Loucy (cell line): ENCODE results near the gene ZNF211.

ENCODE experiments used
- EZH2phosphoT487 ChIP-seq: fragments of 200-600 bp; IDR thresholded peaks from 2 replicates; pipeline ENCODE4 v1.6.1; 2018; ENCODE audit warnings: antibody characterized with exemption, mild to moderate bottlenecking, moderate library complexity, borderline replicate concordance
- TF ChIP-seq, protein P1 (sequence below): fragments of 200-600 bp; sonication (generic); conservative IDR thresholded peaks from 2 replicates; pipeline ENCODE4 v1.5.1; 2014; ENCODE audit warnings: mild to moderate bottlenecking, antibody characterized with exemption, low read length

DNA sequence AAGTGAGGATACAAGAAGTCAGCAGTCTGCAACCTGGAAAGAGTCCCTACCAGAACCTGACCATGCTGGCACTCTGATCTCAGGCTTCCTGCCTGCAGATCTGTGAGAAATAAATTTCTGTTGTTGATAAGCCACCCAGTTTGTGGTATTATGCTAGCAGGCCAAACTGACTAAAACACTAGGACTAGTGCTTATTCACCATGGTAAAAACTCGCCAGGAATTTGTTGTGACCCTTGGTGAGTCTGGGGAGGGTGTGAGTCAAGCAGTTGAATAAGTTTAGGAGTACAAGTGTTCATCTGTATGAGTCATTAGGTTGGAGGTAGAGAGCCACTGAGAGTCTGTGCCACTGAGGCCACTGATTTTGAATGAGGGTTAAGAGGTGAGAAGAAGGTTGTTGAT, 45.4 kb upstream of the ZNF211 start:
- TF ChIP-seq EZH2phosphoT487: no peak
- TF ChIP-seq, protein P1, sequence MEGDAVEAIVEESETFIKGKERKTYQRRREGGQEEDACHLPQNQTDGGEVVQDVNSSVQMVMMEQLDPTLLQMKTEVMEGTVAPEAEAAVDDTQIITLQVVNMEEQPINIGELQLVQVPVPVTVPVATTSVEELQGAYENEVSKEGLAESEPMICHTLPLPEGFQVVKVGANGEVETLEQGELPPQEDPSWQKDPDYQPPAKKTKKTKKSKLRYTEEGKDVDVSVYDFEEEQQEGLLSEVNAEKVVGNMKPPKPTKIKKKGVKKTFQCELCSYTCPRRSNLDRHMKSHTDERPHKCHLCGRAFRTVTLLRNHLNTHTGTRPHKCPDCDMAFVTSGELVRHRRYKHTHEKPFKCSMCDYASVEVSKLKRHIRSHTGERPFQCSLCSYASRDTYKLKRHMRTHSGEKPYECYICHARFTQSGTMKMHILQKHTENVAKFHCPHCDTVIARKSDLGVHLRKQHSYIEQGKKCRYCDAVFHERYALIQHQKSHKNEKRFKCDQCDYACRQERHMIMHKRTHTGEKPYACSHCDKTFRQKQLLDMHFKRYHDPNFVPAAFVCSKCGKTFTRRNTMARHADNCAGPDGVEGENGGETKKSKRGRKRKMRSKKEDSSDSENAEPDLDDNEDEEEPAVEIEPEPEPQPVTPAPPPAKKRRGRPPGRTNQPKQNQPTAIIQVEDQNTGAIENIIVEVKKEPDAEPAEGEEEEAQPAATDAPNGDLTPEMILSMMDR: no peak
